AG04450 (cell line): Measurements from ENCODE around the gene CENPF. TPM values are rescaled to one million over a fixed set of nuclear protein-coding genes. Genes with fewer than 3 reads are reported as not detected.

Experiments
- CTCF ChIA-PET: fragments of 300-600, 350-600 bp; formaldehyde crosslinking; extraction: SDS; loops from one replicate; lab custom pipeline; 2022; ENCODE audit warnings: antibody characterized with exemption, inconsistent platforms; lab: Charles Lee
- POLR2A ChIA-PET: fragments of 350-600 bp; formaldehyde crosslinking; extraction: SDS; loops from one replicate; lab custom pipeline; 2021; ENCODE audit warnings: antibody characterized with exemption, inconsistent platforms; lab: Yijun Ruan, JAX
- DNase-seq: peaks from one replicate; pipeline ENCODE4 v3.0.0-alpha.2; 2011; ENCODE audit warnings: low read depth, low spot score
- H3K27ac ChIP-seq: one replicate; pipeline ENCODE4 v1.5.1; 2012; ENCODE audit warnings: low read depth, low read length, control low read depth
- H3K27me3 ChIP-seq: one replicate; pipeline ENCODE4 v1.6.0; 2012; ENCODE audit warnings: low read length; ENCODE audit not compliant: control insufficient read depth, insufficient read depth
- H3K4me3 ChIP-seq: 2 replicates; pipeline ENCODE4 v1.5.1; 2011; ENCODE audit warnings: mild to moderate bottlenecking, low read depth, low read length, control low read depth
- H3K9me3 ChIP-seq: 2 replicates; pipeline ENCODE4 v1.5.1; 2012; ENCODE audit warnings: low read length; ENCODE audit not compliant: control insufficient read depth, insufficient read depth
- CTCF ChIP-seq: IDR thresholded peaks from 2 replicates; pipeline ENCODE4 v1.5.1; 2011; ENCODE audit warnings: low read depth, low read length, control low read depth, inconsistent platforms
- polyA plus RNA-seq: library from polyadenylated mRNA; depleted of rRNA; stranded (reverse); fragments of >200 nt; gene quantifications from 2 replicates; pipeline ENCODE4 v1.2.3, GENCODE V29; 2011

The CENPF gene
- polyA plus RNA-seq, 1 experiment, result 17.5 TPM

GRCh38 chr1:214650664-214651063 is 47.7 kb downstream of the CENPF start:
- POLR2A ChIA-PET, result no interaction called here

DNA sequence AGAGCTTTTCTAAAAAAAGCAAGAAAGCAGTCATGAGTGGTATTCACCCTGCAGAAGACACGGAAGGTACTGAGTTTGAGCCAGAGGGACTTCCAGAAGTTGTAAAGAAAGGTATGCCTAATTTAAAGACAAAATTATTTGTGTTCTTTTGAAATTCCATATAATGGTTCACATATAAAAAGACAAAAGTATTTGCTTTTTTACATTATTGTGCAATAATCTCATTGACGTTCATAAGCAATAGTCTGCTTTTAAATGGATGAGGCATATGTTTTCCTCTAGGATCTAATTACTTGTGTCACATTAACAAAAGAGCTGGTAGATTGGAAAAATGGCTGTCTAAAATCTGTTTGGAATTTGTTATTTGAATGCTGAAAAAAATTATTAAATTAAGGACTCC is 54.3 kb downstream of the CENPF start:
- DNase-seq, result no peak
- no peak overlapping the region for H3K27ac ChIP-seq
- no peak for TF ChIP-seq CTCF
- no peak overlapping the region for H3K4me3 ChIP-seq
- CTCF ChIA-PET, result interaction anchor here (1.7 to 7.5 kb wide), 2 partner anchors 30 to 868 kb away, joined by 5 to 82 read pairs; no protein-coding TSS in a partner anchor
- no peaks in the 10 kb centered on the region for H3K27me3 ChIP-seq
- H3K9me3 ChIP-seq, result no peaks in the 10 kb centered on the region
- POLR2A ChIA-PET, result no interaction called here

More at GRCh38 chr1:214650664-214651063, 47.7 kb downstream of the CENPF start:
- Histone ChIP-seq H3K9me3 (no peaks in the 10 kb centered on the region), H3K27ac (no peak overlapping the region), H3K4me3 (no peak overlapping the region), H3K27me3 (no peaks in the 10 kb centered on the region)
- DNase-seq, result no peak
- no peak for TF ChIP-seq CTCF
- CTCF ChIA-PET, result interaction anchor here (1.0 to 9.0 kb wide), 2 partner anchors 13 to 438 kb away, joined by 3 to 67 read pairs; no protein-coding TSS in a partner anchor

DNA sequence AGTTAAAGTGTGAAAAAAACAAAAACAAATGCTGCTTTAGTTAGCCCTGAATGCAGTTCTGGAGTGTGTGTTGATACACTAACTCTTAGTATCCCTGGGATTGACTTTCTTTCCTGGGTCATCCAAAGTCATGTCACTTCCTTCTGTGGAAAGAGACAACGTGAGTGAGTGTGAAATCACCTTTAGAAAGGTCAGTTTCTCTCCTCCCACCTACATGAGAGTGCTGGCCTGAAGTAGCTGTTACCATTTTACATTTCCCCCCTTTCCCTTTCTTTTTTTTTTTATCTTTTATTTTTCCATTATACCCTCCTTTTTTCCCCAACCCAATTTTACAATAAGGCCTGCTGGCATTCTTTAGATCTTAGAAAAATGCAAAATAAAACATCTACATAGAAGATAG is 55.2 kb downstream of the CENPF start:
- H3K27me3 ChIP-seq, result no peaks in the 10 kb centered on the region
- H3K27ac ChIP-seq, result no peak overlapping the region
- TF ChIP-seq CTCF, result no peak
- ChIA-PET CTCF (interaction anchor here (3.2 to 7.5 kb wide), 2 partner anchors 31 to 867 kb away, joined by 11 to 82 read pairs; no protein-coding TSS in a partner anchor), POLR2A (no interaction called here)
- DNase-seq, result no peak
- no peaks in the 10 kb centered on the region for H3K9me3 ChIP-seq
- no peak overlapping the region for H3K4me3 ChIP-seq

- peak; percentile 54 for TF ChIP-seq CTCF
- no peak for DNase-seq
- ChIA-PET CTCF (interaction anchor here (2.8 to 7.5 kb wide), 4 partner anchors 21 to 866 kb away, joined by 11 to 82 read pairs (median 46); no protein-coding TSS in a partner anchor), POLR2A (no interaction called here)
- Histone ChIP-seq H3K9me3 (no peaks in the 10 kb centered on the region), H3K27me3 (no peaks in the 10 kb centered on the region), H3K4me3 (no peak overlapping the region), H3K27ac (no peak overlapping the region)
Observed at GRCh38 chr1:214658785-214659184, 55.8 kb downstream of the CENPF start.

GRCh38 chr1:214660190-214660589 is 57.2 kb downstream of the CENPF start:
- Histone ChIP-seq H3K4me3 (no peak overlapping the region), H3K9me3 (no peaks in the 10 kb centered on the region), H3K27me3 (no peaks in the 10 kb centered on the region), H3K27ac (no peak overlapping the region)
- no peak for TF ChIP-seq CTCF
- ChIA-PET CTCF (interaction anchor here (0.6 to 7.5 kb wide), 28 partner anchors 8 to 869 kb away, joined by 3 to 82 read pairs (median 3); no protein-coding TSS in a partner anchor), POLR2A (interaction anchor here (0.7 to 1.1 kb wide), 4 partner anchors 297 to 864 kb away, joined by 3 to 6 read pairs (median 4); no protein-coding TSS in a partner anchor)
- DNase-seq, result no peak
